CD14-positive monocyte (primary cell): ENCODE results near the gene CACNB2. TPM values are rescaled to one million over a fixed set of nuclear protein-coding genes. Genes with fewer than 3 reads are reported as not detected.

Experiments used
- DNase-seq, 3 donors: peaks; one replicate each; pipeline ENCODE4 v3.0.0-alpha.2; 2011 to 2022
- H2AFZ ChIP-seq: 2 replicates; pipeline ENCODE4 v1.6.0; 2012; ENCODE audit warnings: mild to moderate bottlenecking, low read depth, low read length, inconsistent platforms; ENCODE audit not compliant: insufficient read depth, poor library complexity, severe bottlenecking
- H3K27ac ChIP-seq, 2 donors: 1 replicate in 1 of 2; 2 replicates in 1 of 2; pipeline ENCODE4 v1.5.1; 2012 to 2013; ENCODE audit warnings: low read length in 2 of 2, control low read depth in 1 of 2, inconsistent platforms in 1 of 2, low read depth in 1 of 2, mild to moderate bottlenecking in 1 of 2
- H3K27me3 ChIP-seq, 2 donors: one replicate each; pipeline versions ENCODE4 v1.6.0 to v1.6.1; 2011 to 2013; ENCODE audit warnings: low read length in 2 of 2; ENCODE audit not compliant: control insufficient read depth in 2 of 2, insufficient read depth in 2 of 2
- H3K36me3 ChIP-seq, 2 donors: replicated peaks in 1 of 2; 1 replicate in 1 of 2; 2 replicates in 1 of 2; pipeline versions ENCODE4 v1.5.1 to v1.6.1; 2012 to 2013; ENCODE audit warnings: low read length in 2 of 2, control low read depth in 1 of 2, inconsistent platforms in 1 of 2, mild to moderate bottlenecking in 1 of 2; ENCODE audit not compliant: insufficient read depth in 2 of 2, control insufficient read depth in 1 of 2
- H3K4me1 ChIP-seq, 2 donors: 1 replicate in 1 of 2; 2 replicates in 1 of 2; pipeline versions ENCODE4 v1.5.1 to v1.6.1; 2012 to 2013; ENCODE audit warnings: low read length in 2 of 2, control low read depth in 1 of 2, inconsistent platforms in 1 of 2, mild to moderate bottlenecking in 1 of 2, moderate library complexity in 1 of 2; ENCODE audit not compliant: insufficient read depth in 2 of 2, control insufficient read depth in 1 of 2
- H3K4me2 ChIP-seq: replicated peaks from 2 replicates; pipeline ENCODE3; 2012; ENCODE audit warnings: low read length, moderate library complexity, mild to moderate bottlenecking; ENCODE audit not compliant: poor library complexity, severe bottlenecking; ENCODE audit errors: extremely low read depth
- H3K4me3 ChIP-seq, 3 experiments: fragments of 200-600 bp in 1 of 3; sonication (generic) in 1 of 3; replicated peaks in 1 of 3; 1 replicate in 2 of 3; 2 replicates in 1 of 3; pipeline ENCODE4 v1.5.1; 2011 to 2013; ENCODE audit warnings: low read length in 3 of 3, mild to moderate bottlenecking in 3 of 3, control low read depth in 2 of 3, low read depth in 2 of 3, inconsistent platforms in 1 of 3, moderate library complexity in 1 of 3
- H3K79me2 ChIP-seq: 2 replicates; pipeline ENCODE4 v1.6.0; 2012; ENCODE audit warnings: mild to moderate bottlenecking, control low read depth, inconsistent platforms, low read length, moderate library complexity; ENCODE audit not compliant: insufficient read depth
- H3K9ac ChIP-seq: 2 replicates; pipeline ENCODE4 v1.6.0; 2017; ENCODE audit warnings: low read length, mild to moderate bottlenecking; ENCODE audit not compliant: insufficient read depth, poor library complexity, severe bottlenecking
- H3K9me3 ChIP-seq, 2 donors: replicated peaks in 1 of 2; 1 replicate in 1 of 2; 2 replicates in 1 of 2; pipeline versions ENCODE4 v1.5.1 to v1.6.1; 2012 to 2013; ENCODE audit warnings: low read length in 2 of 2, control low read depth in 1 of 2; ENCODE audit not compliant: control insufficient read depth in 1 of 2, insufficient read depth in 1 of 2
- H4K20me1 ChIP-seq: 2 replicates; pipeline ENCODE4 v1.6.0; 2012; ENCODE audit warnings: mild to moderate bottlenecking, low read length, control low read depth, moderate library complexity; ENCODE audit not compliant: insufficient read depth
- H3K27ac Mint-ChIP-seq, 7 donors: one replicate each; pipeline ENCODE4 v1.8.0; 2020; ENCODE audit warnings: mild to moderate bottlenecking in 7 of 7, mixed read lengths in 7 of 7, moderate library complexity in 6 of 7, inconsistent platforms in 2 of 7
- H3K27me3 Mint-ChIP-seq, 3 donors: one replicate each; pipeline ENCODE4 v1.8.0; 2021 to 2022; ENCODE audit warnings: low read depth in 3 of 3, mild to moderate bottlenecking in 3 of 3, mixed read lengths in 3 of 3, moderate library complexity in 3 of 3, inconsistent platforms in 1 of 3
- H3K36me3 Mint-ChIP-seq, 2 donors: one replicate each; pipeline ENCODE4 v1.8.0; 2020; ENCODE audit warnings: mixed read lengths in 2 of 2, inconsistent platforms in 1 of 2, mild to moderate bottlenecking in 1 of 2
- H3K4me1 Mint-ChIP-seq: one replicate; pipeline ENCODE4 v1.8.0; 2020; ENCODE audit warnings: mild to moderate bottlenecking, mixed read lengths
- H3K4me3 Mint-ChIP-seq, 2 donors: one replicate each; pipeline ENCODE4 v1.8.0; 2020; ENCODE audit warnings: mild to moderate bottlenecking in 2 of 2, mixed read lengths in 2 of 2, moderate library complexity in 1 of 2
- H3K9me3 Mint-ChIP-seq, 7 donors: one replicate each; pipeline ENCODE4 v1.8.0; 2020 to 2022; ENCODE audit warnings: mixed read lengths in 7 of 7, mild to moderate bottlenecking in 6 of 7, moderate library complexity in 6 of 7, inconsistent platforms in 2 of 7
- WGBS: methylation state at CpG from one replicate; pipeline ENCODE4 v1.1.5; 2013; ENCODE audit warnings: missing lambda C conversion rate; ENCODE audit not compliant: insufficient coverage; 5-methylcytosine and 5-hydroxymethylcytosine counted together
- intact Hi-C, 2 donors: fragments of 100-400 bp; cut with micrococcal nuclease; formaldehyde crosslinking; loops; one replicate each; pipeline versions ENCODE4 v1.15.0 to v1.15.1; 2023
- polyA plus RNA-seq, 3 donors: library from polyadenylated mRNA; depleted of rRNA in 1 of 3; unstranded in 2 of 3; stranded (reverse) in 1 of 3; fragments of 300-500 nt in 2 of 3; fragments of >200 nt in 1 of 3; fragmentation: Illumina TruSeq in 2 of 3; gene quantifications; 1 replicate in 2 of 3; 2 replicates in 1 of 3; pipeline ENCODE4 v1.2.3, GENCODE V29; 2012 to 2021
- TF ChIP-seq, protein P1 (sequence below): fragments of 200-600 bp; IDR thresholded peaks from one replicate; pipeline ENCODE4 v1.8.0; 2022; ENCODE audit warnings: antibody characterized with exemption, mild to moderate bottlenecking

CACNB2 gene
- polyA plus RNA-seq, 3 donors: 0.05 TPM; not detected in 2

- no CpG with 5 or more reads among the region's 1 CpG for WGBS
- H3K9me3 ChIP-seq: peaks cover 0 to 6% of the 10 kb centered on the region in 2 donors
- no peaks in the 10 kb centered on the region for H3K36me3 ChIP-seq
- H3K4me3 ChIP-seq: no peak overlapping the region
- no peaks in the 10 kb centered on the region for H3K4me1 ChIP-seq
- intact Hi-C loops: no loop called here
- H3K27ac Mint-ChIP-seq: no peak overlapping the region
- no peak overlapping the region for H2AFZ ChIP-seq
- TF ChIP-seq, protein P1, sequence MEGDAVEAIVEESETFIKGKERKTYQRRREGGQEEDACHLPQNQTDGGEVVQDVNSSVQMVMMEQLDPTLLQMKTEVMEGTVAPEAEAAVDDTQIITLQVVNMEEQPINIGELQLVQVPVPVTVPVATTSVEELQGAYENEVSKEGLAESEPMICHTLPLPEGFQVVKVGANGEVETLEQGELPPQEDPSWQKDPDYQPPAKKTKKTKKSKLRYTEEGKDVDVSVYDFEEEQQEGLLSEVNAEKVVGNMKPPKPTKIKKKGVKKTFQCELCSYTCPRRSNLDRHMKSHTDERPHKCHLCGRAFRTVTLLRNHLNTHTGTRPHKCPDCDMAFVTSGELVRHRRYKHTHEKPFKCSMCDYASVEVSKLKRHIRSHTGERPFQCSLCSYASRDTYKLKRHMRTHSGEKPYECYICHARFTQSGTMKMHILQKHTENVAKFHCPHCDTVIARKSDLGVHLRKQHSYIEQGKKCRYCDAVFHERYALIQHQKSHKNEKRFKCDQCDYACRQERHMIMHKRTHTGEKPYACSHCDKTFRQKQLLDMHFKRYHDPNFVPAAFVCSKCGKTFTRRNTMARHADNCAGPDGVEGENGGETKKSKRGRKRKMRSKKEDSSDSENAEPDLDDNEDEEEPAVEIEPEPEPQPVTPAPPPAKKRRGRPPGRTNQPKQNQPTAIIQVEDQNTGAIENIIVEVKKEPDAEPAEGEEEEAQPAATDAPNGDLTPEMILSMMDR: no peak
- no peaks in the 10 kb centered on the region for H4K20me1 ChIP-seq
- H3K79me2 ChIP-seq: no peaks in the 10 kb centered on the region
- no peak for DNase-seq
- H3K4me3 Mint-ChIP-seq: no peak overlapping the region
- H3K9ac ChIP-seq: no peak overlapping the region
- H3K4me2 ChIP-seq: no peak overlapping the region
- H3K27me3 Mint-ChIP-seq: no peaks in the 10 kb centered on the region
- H3K4me1 Mint-ChIP-seq: no peaks in the 10 kb centered on the region
- peaks cover 0 to 6% (median 3%) of the 10 kb centered on the region in 7 donors for H3K9me3 Mint-ChIP-seq
- no peaks in the 10 kb centered on the region for H3K36me3 Mint-ChIP-seq
- H3K27ac ChIP-seq: no peak overlapping the region
- H3K27me3 ChIP-seq: no peaks in the 10 kb centered on the region
These were observed 26.3 kb upstream of the CACNB2 start for GRCh38 chr10:18113881-18114280.

DNA sequence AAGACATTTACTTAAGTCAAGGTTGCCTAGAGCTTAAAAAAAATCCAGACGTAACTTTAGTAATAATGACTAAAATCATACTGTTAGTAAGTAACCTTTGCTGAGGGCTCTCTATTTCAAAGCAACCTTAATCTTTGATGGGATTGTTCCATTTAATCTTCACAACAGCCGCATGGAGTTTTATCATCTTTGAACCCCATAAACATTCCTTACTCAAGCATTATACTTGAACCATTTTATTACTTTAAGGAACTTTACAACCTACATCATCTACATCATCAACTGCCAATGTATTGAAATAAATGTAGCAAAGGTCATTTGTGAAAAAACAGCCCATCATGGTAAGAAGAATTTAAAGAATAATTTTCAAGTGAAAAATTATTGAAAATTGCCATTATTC, 22.9 kb upstream of the CACNB2 start:
- H3K27ac Mint-ChIP-seq: no peak overlapping the region
- no peaks in the 10 kb centered on the region for H3K36me3 Mint-ChIP-seq
- H3K27me3 ChIP-seq: no peaks in the 10 kb centered on the region
- H3K27me3 Mint-ChIP-seq: no peaks in the 10 kb centered on the region
- peaks cover 0 to 6% (median 3%) of the 10 kb centered on the region in 7 donors for H3K9me3 Mint-ChIP-seq
- no CpG with 5 or more reads among the region's 2 CpGs for WGBS
- no peak overlapping the region for H3K27ac ChIP-seq
- no peaks in the 10 kb centered on the region for H3K4me1 ChIP-seq
- H3K9ac ChIP-seq: no peak overlapping the region
- H4K20me1 ChIP-seq: no peaks in the 10 kb centered on the region
- no peak overlapping the region for H3K4me3 ChIP-seq
- TF ChIP-seq, protein P1: no peak
- H3K36me3 ChIP-seq: no peaks in the 10 kb centered on the region
- no peaks in the 10 kb centered on the region for H3K4me1 Mint-ChIP-seq
- no peak for DNase-seq
- peaks cover 0 to 6% of the 10 kb centered on the region in 2 donors for H3K9me3 ChIP-seq
- no peak overlapping the region for H3K4me2 ChIP-seq
- intact Hi-C loops: no loop called here
- H3K4me3 Mint-ChIP-seq: no peak overlapping the region
- H3K79me2 ChIP-seq: no peaks in the 10 kb centered on the region
- H2AFZ ChIP-seq: no peak overlapping the region
